Gastrocnemius medialis (tissue), 4 donors: ENCODE data around the gene DXO. TPM values are rescaled to one million over a fixed set of nuclear protein-coding genes. Genes with fewer than 3 reads are reported as not detected.
"Not testable (repeated sequence)": the region's sequence is repeated elsewhere in the genome, so short reads cannot be mapped to it uniquely, and the experiment has no call there.

ENCODE experiments used
- ATAC-seq, 2 donors: fragments of 150-250 bp; one replicate each; pipeline ENCODE4 v1.9.1; 2016
- DNase-seq, 2 donors: peaks; one replicate each; pipeline ENCODE4 v3.0.0-alpha.2; 2019
- H3K27ac ChIP-seq, 4 donors: fragments of 200-600 bp; sonication (generic); 1 replicate in 1 of 4; 2 replicates in 3 of 4; pipeline ENCODE4 v1.5.1; 2016 to 2018; ENCODE audit warnings: mild to moderate bottlenecking in 2 of 4, moderate library complexity in 1 of 4
- H3K27me3 ChIP-seq, 3 donors: fragments of 200-600 bp; sonication (generic) in 2 of 3; 1 replicate in 1 of 3; 2 replicates in 2 of 3; pipeline versions ENCODE4 v1.5.1 to v1.6.0; 2016 to 2019; ENCODE audit warnings: mild to moderate bottlenecking in 1 of 3, moderate library complexity in 1 of 3
- H3K36me3 ChIP-seq, 2 donors: fragments of 200-600 bp; sonication (generic) in 1 of 2; one replicate each; pipeline ENCODE4 v1.5.1; 2017 to 2018
- H3K4me1 ChIP-seq, 2 donors: fragments of 200-600 bp; sonication (generic) in 1 of 2; one replicate each; pipeline ENCODE4 v1.5.1; 2016 to 2017; ENCODE audit warnings: mild to moderate bottlenecking in 2 of 2
- H3K4me3 ChIP-seq, 4 donors: fragments of 200-600 bp; sonication (generic) in 3 of 4; 1 replicate in 1 of 4; 2 replicates in 3 of 4; pipeline ENCODE4 v1.5.1; 2016 to 2019; ENCODE audit warnings: mild to moderate bottlenecking in 2 of 4
- H3K9me3 ChIP-seq, 3 donors: fragments of 200-600 bp; sonication (generic) in 2 of 3; 1 replicate in 1 of 3; 2 replicates in 2 of 3; pipeline ENCODE4 v1.5.1; 2016 to 2019
- POLR2A ChIP-seq, 2 donors: fragments of 450-650 bp; IDR thresholded peaks; one replicate each; pipeline ENCODE4 v1.6.1; 2017; ENCODE audit warnings: antibody characterized with exemption in 2 of 2, mild to moderate bottlenecking in 2 of 2, moderate library complexity in 2 of 2
- in situ Hi-C, 4 donors: fragments of 200-750 bp; cut with MboI; loops; one replicate each; pipeline versions ENCODE4 v1.15.0 to v1.8.0; 2017; ENCODE audit warnings: low sequenced_read_pairs in 4 of 4
- intact Hi-C: fragments of 100-400 bp; cut with DNase I; formaldehyde crosslinking; loops from one replicate; pipeline ENCODE4 v1.15.1; 2023; ENCODE audit warnings: low total_unique reads
- total RNA-seq, 4 donors: library from RNA; depleted of rRNA; stranded (reverse); fragments of >200 nt; gene quantifications; one replicate each; pipeline versions ENCODE4 v1.1.0 to v1.2.3, GENCODE V29; 2016
- TF ChIP-seq, protein P1 (sequence below), 5 experiments: fragments of 450-650 bp in 3 of 5; fragments of 200-600 bp in 2 of 5; sonication (generic) in 2 of 5; IDR thresholded peaks in 4 of 5; conservative IDR thresholded peaks in 1 of 5; 1 replicate in 4 of 5; 2 replicates in 1 of 5; pipeline ENCODE4 v1.5.1; 2016 to 2019; ENCODE audit warnings: antibody characterized with exemption in 5 of 5, mild to moderate bottlenecking in 3 of 5, moderate library complexity in 3 of 5

Gene DXO
- total RNA-seq, 4 donors from 2014 or later = 5.8 to 11.5 (median 8.5) TPM

DNA sequence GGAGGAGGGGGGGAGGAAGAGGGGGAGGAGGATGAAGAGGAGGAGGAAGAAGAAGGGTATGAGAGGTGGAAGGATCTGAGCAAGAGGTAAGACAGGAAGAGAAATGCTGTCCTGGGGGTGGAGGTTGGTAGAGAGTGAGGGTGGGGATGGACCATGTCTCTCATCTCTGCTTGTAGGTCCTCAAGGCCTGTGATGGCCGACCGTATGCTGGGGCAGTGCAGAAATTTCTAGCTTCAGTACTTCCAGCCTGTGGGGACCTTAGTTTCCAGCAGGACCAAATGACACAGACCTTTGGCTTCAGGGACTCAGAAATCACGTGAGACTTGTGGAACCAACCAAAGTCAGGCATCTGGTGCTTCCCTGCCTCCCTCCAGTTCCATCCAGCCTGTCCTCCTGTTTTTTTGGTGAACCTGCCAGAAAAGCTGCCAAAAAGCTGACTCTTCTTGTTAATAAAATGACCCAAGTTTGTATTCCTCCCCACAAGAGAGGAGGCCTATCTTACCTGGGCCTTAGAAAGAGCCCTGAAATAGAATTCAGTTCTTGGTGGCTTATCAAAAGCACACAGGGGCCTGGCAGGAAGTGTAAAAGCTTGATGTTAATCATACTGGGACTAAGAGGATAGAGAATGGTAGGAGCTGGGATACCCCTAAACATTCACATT is 7.4 kb upstream of the DXO start:
- Histone ChIP-seq H3K9me3 (no peaks in the 10 kb centered on the region), H3K36me3 (peaks cover 0 to 19% of the 10 kb centered on the region in 2 donors), H3K4me1 (no peaks in the 10 kb centered on the region), H3K27ac (no peak overlapping the region), H3K4me3 (no peak overlapping the region), H3K27me3 (no peaks in the 10 kb centered on the region)
- no peak for ATAC-seq
- DNase-seq = no peak
- intact Hi-C loops (loop anchor here (10.0 kb wide), 3 partner anchors 195 to 1915 kb away; partner anchors contain the start of genes AGPAT1, CLIC1, POLR1H and PPP1R11), in situ Hi-C loops (loop anchor here in 1 of 4 donors (10.0 kb wide), 1 partner anchor 85 kb away; the partner anchor contains the start of gene EHMT2)
- TF ChIP-seq, protein P1, sequence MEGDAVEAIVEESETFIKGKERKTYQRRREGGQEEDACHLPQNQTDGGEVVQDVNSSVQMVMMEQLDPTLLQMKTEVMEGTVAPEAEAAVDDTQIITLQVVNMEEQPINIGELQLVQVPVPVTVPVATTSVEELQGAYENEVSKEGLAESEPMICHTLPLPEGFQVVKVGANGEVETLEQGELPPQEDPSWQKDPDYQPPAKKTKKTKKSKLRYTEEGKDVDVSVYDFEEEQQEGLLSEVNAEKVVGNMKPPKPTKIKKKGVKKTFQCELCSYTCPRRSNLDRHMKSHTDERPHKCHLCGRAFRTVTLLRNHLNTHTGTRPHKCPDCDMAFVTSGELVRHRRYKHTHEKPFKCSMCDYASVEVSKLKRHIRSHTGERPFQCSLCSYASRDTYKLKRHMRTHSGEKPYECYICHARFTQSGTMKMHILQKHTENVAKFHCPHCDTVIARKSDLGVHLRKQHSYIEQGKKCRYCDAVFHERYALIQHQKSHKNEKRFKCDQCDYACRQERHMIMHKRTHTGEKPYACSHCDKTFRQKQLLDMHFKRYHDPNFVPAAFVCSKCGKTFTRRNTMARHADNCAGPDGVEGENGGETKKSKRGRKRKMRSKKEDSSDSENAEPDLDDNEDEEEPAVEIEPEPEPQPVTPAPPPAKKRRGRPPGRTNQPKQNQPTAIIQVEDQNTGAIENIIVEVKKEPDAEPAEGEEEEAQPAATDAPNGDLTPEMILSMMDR (IDR thresholded peaks at IDR 0.05 in 4 of 5, conservative IDR thresholded peaks at IDR 0.05 in 1 of 5) = no peak
- no peak for TF ChIP-seq POLR2A (IDR thresholded peaks at IDR 0.05)

DNA sequence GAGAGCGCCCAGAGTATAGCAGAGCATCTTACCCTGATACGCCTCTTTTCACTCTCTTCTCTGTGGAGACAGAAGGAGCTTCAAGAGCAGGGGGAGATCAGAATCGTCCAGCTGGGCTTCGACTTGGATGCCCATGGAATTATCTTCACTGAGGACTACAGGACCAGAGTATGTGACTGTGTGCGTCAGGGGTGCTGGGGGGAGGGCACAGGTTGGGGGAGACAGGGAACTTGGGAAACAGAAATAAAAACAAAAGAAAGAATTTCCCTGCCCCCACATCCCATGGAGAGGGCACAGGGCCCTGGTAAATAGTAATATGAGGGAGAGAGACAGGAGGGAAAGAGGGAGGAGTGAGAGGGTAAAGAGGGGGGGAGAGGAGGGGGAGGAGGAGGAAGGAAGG is 6.9 kb upstream of the DXO start:
- Histone ChIP-seq H3K27me3 (no peaks in the 10 kb centered on the region), H3K9me3 (no peaks in the 10 kb centered on the region), H3K4me3 (no peak overlapping the region), H3K36me3 (peaks cover 0 to 19% of the 10 kb centered on the region in 2 donors), H3K4me1 (peaks cover 0 to under 1% of the 10 kb centered on the region in 2 donors), H3K27ac (no peak overlapping the region)
- in situ Hi-C loops (loop anchor here in 1 of 4 donors (10.0 kb wide), 1 partner anchor 84 kb away; the partner anchor contains the start of gene EHMT2), intact Hi-C loops (loop anchor here (10.0 kb wide), 3 partner anchors 196 to 1914 kb away; partner anchors contain the start of genes AGPAT1, CLIC1, POLR1H and PPP1R11)
- no peak for TF ChIP-seq POLR2A (IDR thresholded peaks at IDR 0.05)
- TF ChIP-seq, protein P1 (IDR thresholded peaks at IDR 0.05 in 4 of 5, conservative IDR thresholded peaks at IDR 0.05 in 1 of 5) = no peak
- no peak for DNase-seq
- ATAC-seq = no peak

GRCh38 chr6:31977816-31978431 is 6.0 kb upstream of the DXO start:
- DNase-seq (no peak), ATAC-seq (no peak)
- Histone ChIP-seq H3K27me3 (no peaks in the 10 kb centered on the region), H3K27ac (no peak overlapping the region), H3K36me3 (peaks cover 0 to 19% of the 10 kb centered on the region in 2 donors), H3K4me1 (peaks cover 7 to 10% of the 10 kb centered on the region in 2 donors), H3K4me3 (no peak overlapping the region), H3K9me3 (no peaks in the 10 kb centered on the region)
- in situ Hi-C loops (loop anchor here in 1 of 4 donors (10.0 kb wide), 1 partner anchor 83 kb away; the partner anchor contains the start of gene EHMT2), intact Hi-C loops (loop anchor here (10.0 kb wide), 3 partner anchors 197 to 1913 kb away; partner anchors contain the start of genes AGPAT1, CLIC1, POLR1H and PPP1R11)
- TF ChIP-seq, protein P1 (IDR thresholded peaks at IDR 0.05 in 4 of 5, conservative IDR thresholded peaks at IDR 0.05 in 1 of 5) = no peak
- TF ChIP-seq POLR2A (IDR thresholded peaks at IDR 0.05) = no peak

GRCh38 chr6:31976065-31976464 is 4.1 kb upstream of the DXO start:
- intact Hi-C loops = loop anchor here (10.0 kb wide), 3 partner anchors 199 to 1911 kb away; partner anchors contain the start of genes AGPAT1, CLIC1, POLR1H and PPP1R11
- Histone ChIP-seq H3K36me3 (peaks cover 0 to 19% of the 10 kb centered on the region in 2 donors), H3K4me1 (peaks cover 16 to 20% of the 10 kb centered on the region in 2 donors)
- in situ Hi-C loops = loop anchor here in 1 of 4 donors (10.0 kb wide), 1 partner anchor 81 kb away; the partner anchor contains the start of gene EHMT2
- H3K27ac ChIP-seq, H3K4me3 ChIP-seq, ATAC-seq, DNase-seq, H3K9me3 ChIP-seq, H3K27me3 ChIP-seq: not testable (repeated sequence)
